ENCODE measurements around the gene IER5.

IER5 gene

DNA sequence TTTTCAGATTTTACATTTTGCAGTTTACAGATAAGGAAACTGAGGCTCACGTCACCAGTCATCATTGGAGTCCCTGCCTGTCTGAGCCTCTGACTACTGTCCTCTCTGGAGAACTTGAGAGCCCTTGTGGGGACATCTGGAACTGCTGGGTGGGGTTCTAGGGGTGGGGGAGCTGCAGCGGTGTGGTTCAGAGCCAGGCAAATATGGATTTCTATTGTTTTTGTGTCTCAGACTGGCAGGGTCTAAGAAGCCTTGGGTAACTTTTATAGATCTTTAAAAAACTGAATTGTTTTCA lies 46.9 kb downstream of the IER5 start:
- no peak for DNase-seq (ENCODE audit: low read depth in 2 of 2)

DNA sequence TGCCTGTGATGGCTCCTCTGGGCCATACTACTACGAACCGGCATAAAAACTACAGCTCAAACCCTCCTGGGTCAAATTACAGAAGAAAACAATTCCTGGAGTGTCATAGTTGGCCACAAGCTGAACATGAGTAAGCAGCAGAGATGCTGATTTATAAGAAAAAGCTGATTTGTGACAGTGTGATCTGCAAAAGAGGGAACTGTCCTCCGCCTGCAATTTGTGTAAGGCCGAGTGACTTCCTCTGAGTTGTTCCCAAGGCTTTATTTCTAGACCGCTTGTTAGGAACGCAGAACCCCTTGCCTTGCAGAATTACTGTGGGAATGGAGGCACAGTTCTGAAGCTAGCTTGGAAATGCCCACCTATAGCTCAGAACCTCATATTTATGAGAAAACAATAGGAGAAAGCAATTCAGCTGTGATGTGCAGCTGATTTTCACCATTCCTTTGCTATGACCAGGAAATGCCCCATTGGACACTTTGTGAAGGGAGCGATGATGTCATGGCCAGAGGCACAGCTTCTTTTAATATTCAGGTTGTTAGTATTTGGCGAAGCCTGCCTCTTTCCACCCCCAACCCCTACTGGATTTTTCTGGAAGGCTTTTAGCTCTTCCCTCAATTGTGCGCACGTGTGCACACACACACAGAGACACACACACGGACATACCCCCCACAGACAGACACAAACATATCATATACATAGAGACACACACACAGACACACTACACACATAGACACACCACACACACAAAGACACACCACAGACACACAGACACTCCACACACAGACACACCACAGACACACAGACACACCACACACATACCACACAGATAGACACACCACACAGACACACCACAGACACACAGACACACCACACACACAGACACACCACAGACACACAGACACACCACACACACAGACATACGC lies 47.6 kb downstream of the IER5 start:
- no peak for DNase-seq (ENCODE audit: low read depth in 2 of 2)

DNA sequence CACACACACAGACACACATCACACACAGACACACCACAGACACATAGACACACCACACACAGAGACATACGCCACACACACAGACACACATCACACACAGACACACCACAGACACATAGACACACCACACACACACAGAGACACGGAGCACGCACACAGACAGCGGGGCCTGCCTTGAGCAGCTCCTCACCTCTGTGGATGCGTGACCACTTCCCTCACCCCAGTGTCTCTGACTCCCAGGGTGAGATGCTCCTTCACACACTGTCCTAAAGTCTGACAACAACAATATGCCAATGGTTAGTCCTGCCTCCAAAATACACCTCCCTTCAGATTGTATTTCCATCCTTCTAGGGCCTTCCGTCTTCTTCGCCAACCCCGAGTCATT lies 48.2 kb downstream of the IER5 start:
- DNase-seq (ENCODE audit: low read depth in 2 of 2): no peak

DNA sequence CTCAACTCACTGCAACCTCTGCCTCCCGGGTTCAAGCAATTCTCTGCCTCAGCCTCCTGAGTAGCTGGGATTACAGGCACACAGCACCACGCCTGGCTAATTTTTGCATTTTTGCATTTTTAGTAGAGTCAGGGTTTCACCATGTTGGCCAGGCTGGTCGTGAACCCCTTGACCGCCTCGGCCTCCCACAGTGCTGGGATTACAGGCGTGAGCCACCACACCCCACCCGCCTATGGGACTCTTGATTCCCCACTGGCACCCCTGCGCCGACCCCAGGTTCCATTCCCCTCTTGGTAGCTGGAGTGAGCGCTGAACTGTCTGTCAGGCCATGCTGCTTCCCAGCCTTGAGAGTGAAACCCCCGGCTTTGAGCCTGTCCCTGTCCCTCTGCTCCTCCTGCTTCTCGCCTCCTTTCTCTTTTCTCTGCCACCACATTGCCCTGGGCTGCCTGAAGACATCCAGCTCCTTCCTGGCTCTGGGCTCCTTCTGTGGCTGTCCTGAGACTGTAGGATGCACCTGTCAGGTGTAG lies 48.8 kb downstream of the IER5 start:
- no peak for DNase-seq (ENCODE audit: low read depth in 2 of 2)

DNA sequence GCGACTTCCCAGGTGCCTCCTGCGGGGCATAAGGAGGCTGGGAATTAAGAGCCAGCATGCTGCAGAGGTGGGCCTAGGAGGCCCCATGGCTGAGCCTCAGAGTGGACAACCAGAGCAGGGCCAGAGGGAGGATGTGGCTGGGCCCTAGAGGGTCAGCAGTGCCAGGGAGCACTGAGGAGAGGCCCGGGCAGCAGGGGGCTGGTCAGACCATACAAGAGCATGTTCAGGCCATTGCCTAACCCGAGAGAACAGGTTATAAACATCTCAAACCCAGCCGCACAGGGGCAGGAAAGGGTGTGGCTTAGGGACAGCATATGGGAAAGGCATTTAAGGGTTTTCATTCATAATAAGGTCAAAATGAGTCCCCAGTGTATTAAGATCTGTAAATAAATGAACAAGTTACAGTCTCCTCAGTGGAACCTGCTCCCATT lies 51.1 kb downstream of the IER5 start:
- no peak for DNase-seq (ENCODE audit: low read depth in 2 of 2)

DNA sequence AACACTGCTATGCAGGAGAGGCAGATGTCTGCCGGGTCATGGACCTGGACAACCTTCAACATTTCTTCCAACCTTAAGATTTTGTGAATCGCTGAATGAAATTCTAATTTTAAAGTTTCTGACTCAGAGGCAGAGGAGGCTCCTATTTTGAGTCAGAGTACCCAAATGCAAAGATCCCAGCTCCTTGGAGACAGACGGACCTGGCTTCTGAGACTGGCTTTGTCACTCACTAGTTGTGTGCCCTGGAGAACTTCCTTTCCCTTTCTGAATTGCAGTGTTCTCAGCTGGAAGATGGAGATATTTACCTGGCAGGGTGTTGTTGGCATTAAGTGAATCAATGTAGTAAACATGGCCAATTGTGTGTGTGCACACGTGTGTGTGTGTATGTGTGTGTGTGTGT lies 51.9 kb downstream of the IER5 start:
- DNase-seq (ENCODE audit: low read depth in 2 of 2): no peak

DNA sequence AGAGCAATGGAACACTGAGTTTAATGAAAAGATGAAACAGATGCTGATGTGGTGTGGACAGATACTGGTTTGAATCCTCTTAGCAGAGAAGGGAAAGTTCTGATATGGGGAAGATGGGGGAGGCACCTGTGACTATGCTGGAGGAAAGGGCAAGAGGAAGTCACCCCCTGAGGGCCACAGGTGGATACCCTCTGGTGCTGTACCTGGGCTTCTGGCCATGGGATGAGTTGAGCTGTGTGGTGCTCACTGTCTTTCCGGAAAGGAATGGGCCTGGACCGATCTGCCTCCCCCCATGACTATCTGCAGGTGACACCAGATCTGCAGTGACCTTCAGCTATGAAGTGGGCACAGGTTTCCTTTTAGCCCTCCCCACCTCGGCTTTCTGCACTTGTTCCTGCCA lies 52.4 kb downstream of the IER5 start:
- no peak for DNase-seq (ENCODE audit: low read depth in 2 of 2)

DNA sequence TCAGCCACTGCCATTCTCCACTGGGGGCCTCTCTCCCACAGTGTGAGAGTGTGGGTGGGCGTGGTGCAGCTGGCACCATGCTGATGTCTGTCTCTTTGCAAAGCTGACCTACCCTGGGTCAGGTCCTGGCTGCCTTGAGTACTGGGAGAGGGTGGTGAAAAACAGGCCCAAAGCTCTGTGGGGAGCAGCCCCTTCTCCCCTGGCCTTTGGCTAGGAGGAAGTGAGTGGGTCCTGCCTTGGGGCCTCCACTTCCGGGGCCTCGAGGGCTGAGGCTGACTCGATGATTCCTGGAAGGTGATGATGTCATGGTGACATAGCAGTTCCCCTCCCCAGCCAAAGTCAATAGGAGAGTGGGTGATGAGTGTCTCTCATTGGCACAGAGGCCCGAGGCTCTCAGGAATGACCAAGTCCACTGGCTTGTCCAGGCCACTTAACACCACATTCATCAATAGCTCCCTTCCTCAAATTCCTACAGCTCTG lies 53.0 kb downstream of the IER5 start:
- peak; percentile 29 to 33 for DNase-seq (ENCODE audit: low read depth in 2 of 2)

Data from activated CD8-positive, alpha-beta memory T cell treated with anti-CD3 and anti-CD28 coated beads for 4 hours (primary cell).